SK-N-SH (cell line): ENCODE measurements around the gene CNTN4. TPM values are rescaled to one million over a fixed set of nuclear protein-coding genes. Genes with fewer than 3 reads are reported as not detected.

ENCODE experiments used
- CTCF ChIA-PET: fragments of 300-600, 350-600 bp; formaldehyde crosslinking; extraction: SDS; loops from one replicate; lab custom pipeline; 2021; lab: Yijun Ruan, JAX
- POLR2A ChIA-PET: fragments of 350-600 bp; sonication (Branson Sonifier 250); formaldehyde crosslinking; extraction: SDS; loops from one replicate; lab custom pipeline; 2020; ENCODE audit warnings: antibody characterized with exemption, inconsistent platforms; lab: Yijun Ruan, JAX
- DNase-seq: peaks from one replicate; pipeline ENCODE4 v3.0.0; 2012
- H2AFZ ChIP-seq: fragments of 200-600 bp; sonication (generic); 2 replicates; pipeline ENCODE4 v1.8.1; 2016; ENCODE audit warnings: antibody characterized with exemption, mild to moderate bottlenecking, low read depth
- H3F3A ChIP-seq: fragments of 200-600 bp; sonication (generic); replicated peaks from 2 replicates; pipeline ENCODE3; 2016; ENCODE audit warnings: antibody characterized with exemption, mild to moderate bottlenecking; ENCODE audit not compliant: insufficient read depth
- H3K27ac ChIP-seq, 2 experiments: fragments of 200-500 bp in 1 of 2; fragments of 200-600 bp in 1 of 2; sonication (Bioruptor generic) in 1 of 2; sonication (generic), shearing (Covaris generic) in 1 of 2; 2 replicates each; pipeline versions ENCODE4 v1.5.1 to v1.6.1; 2014 to 2016; ENCODE audit warnings: low read depth in 2 of 2, inconsistent platforms in 1 of 2, low read length in 1 of 2, mild to moderate bottlenecking in 1 of 2, mixed read lengths in 1 of 2
- H3K27me3 ChIP-seq: fragments of 200-600 bp; sonication (generic), shearing (Covaris generic); 2 replicates; pipeline ENCODE4 v1.6.1; 2016; ENCODE audit warnings: mixed run types; ENCODE audit not compliant: insufficient read depth
- H3K36me3 ChIP-seq, 2 experiments: fragments of 200-500 bp in 1 of 2; fragments of 200-600 bp in 1 of 2; sonication (Bioruptor generic) in 1 of 2; sonication (generic) in 1 of 2; replicated peaks in 1 of 2; 2 replicates each; pipeline versions ENCODE3 to v1.5.1; 2014 to 2016; ENCODE audit warnings: low read length in 1 of 2, mild to moderate bottlenecking in 1 of 2; ENCODE audit not compliant: insufficient read depth in 2 of 2, control insufficient read depth in 1 of 2
- H3K4me1 ChIP-seq, 2 experiments: fragments of 200-500 bp in 1 of 2; fragments of 200-600 bp in 1 of 2; sonication (Bioruptor generic) in 1 of 2; sonication (generic), shearing (Covaris generic) in 1 of 2; 2 replicates each; pipeline versions ENCODE4 v1.5.1 to v1.6.1; 2014 to 2016; ENCODE audit warnings: low read depth in 1 of 2, low read length in 1 of 2, mixed run types in 1 of 2; ENCODE audit not compliant: insufficient read depth in 2 of 2, control insufficient read depth in 1 of 2
- H3K4me2 ChIP-seq: fragments of 200-600 bp; sonication (generic), shearing (Covaris generic); 2 replicates; pipeline ENCODE4 v1.6.1; 2017; ENCODE audit warnings: mixed run types
- H3K4me3 ChIP-seq, 2 experiments: fragments of 200-500 bp in 1 of 2; fragments of 200-600 bp in 1 of 2; sonication (Bioruptor generic) in 1 of 2; sonication (generic), shearing (Covaris generic) in 1 of 2; 2 replicates each; pipeline versions ENCODE4 v1.5.1 to v1.8.1; 2014 to 2016; ENCODE audit warnings: low read depth in 2 of 2, inconsistent platforms in 1 of 2, low read length in 1 of 2, mild to moderate bottlenecking in 1 of 2, mixed read lengths in 1 of 2, moderate library complexity in 1 of 2
- H3K79me2 ChIP-seq: fragments of 200-600 bp; sonication (generic); 2 replicates; pipeline ENCODE4 v1.8.1; 2017; ENCODE audit warnings: mild to moderate bottlenecking; ENCODE audit not compliant: insufficient read depth
- H3K9ac ChIP-seq: fragments of 200-600 bp; sonication (generic); 2 replicates; pipeline ENCODE4 v1.6.1; 2017; ENCODE audit warnings: mixed run types
- H3K9me2 ChIP-seq: fragments of 200-600 bp; sonication (generic); 2 replicates; pipeline ENCODE4 v1.6.1; 2017; ENCODE audit warnings: mixed run types
- H3K9me3 ChIP-seq: fragments of 200-600 bp; sonication (generic); 2 replicates; pipeline ENCODE4 v1.6.1; 2017; ENCODE audit warnings: mixed run types, mild to moderate bottlenecking, moderate library complexity
- H4K20me1 ChIP-seq: fragments of 200-600 bp; sonication (generic); 2 replicates; pipeline ENCODE4 v1.6.1; 2017; ENCODE audit warnings: mild to moderate bottlenecking, mixed run types; ENCODE audit not compliant: insufficient read depth
- CHD2 ChIP-seq: fragments of 150-350 bp; IDR thresholded peaks from 2 replicates; pipeline ENCODE4 v1.6.1; 2018; ENCODE audit warnings: low read length; ENCODE audit not compliant: partially characterized antibody
- CTCF ChIP-seq: fragments of 200-600 bp; sonication (generic); IDR thresholded peaks from 2 replicates; pipeline ENCODE4 v1.6.1; 2017; ENCODE audit warnings: antibody characterized with exemption, mild to moderate bottlenecking, moderate library complexity
- ELF1 ChIP-seq: IDR thresholded peaks from 2 replicates; pipeline ENCODE4 v1.4.0; 2012
- EP300 ChIP-seq, 2 experiments: IDR thresholded peaks; 2 replicates each; pipeline versions ENCODE4 v1.4.0 to v1.6.1; 2012; ENCODE audit warnings: borderline replicate concordance in 1 of 2, low read depth in 1 of 2, low read length in 1 of 2
- EZH2phosphoT487 ChIP-seq: fragments of 200-600 bp; sonication (generic); IDR thresholded peaks from 2 replicates; pipeline ENCODE4 v1.6.1; 2017; ENCODE audit warnings: low read depth, mixed run types, mild to moderate bottlenecking, antibody characterized with exemption, moderate library complexity, borderline replicate concordance
- FOXJ3 ChIP-seq: sonication (generic); formaldehyde crosslinking; IDR thresholded peaks from 2 replicates; pipeline ENCODE4 v1.5.1; 2020; ENCODE audit warnings: mild to moderate bottlenecking, missing genetic modification reagents
- FOXM1 ChIP-seq: IDR thresholded peaks from 2 replicates; pipeline ENCODE4 v1.4.0; 2012; ENCODE audit warnings: low read depth, mild to moderate bottlenecking
- GABPA ChIP-seq: IDR thresholded peaks from 2 replicates; pipeline ENCODE4 v1.4.0; 2012; ENCODE audit warnings: low read depth, mild to moderate bottlenecking
- IRF3 ChIP-seq: fragments of 150-350 bp; IDR thresholded peaks from 2 replicates; pipeline ENCODE4 v1.6.1; 2016; ENCODE audit warnings: mild to moderate bottlenecking, low read depth, low read length
- JUND ChIP-seq: IDR thresholded peaks from 2 replicates; pipeline ENCODE4 v1.4.0; 2012
- MEF2A ChIP-seq: IDR thresholded peaks from 2 replicates; pipeline ENCODE4 v1.4.0; 2012; ENCODE audit warnings: low read depth, borderline replicate concordance
- NFIC ChIP-seq: IDR thresholded peaks from 2 replicates; pipeline ENCODE4 v1.4.0; 2012; ENCODE audit warnings: borderline replicate concordance
- POLR2AphosphoS5 ChIP-seq: IDR thresholded peaks from 2 replicates; pipeline ENCODE4 v1.6.1; 2012; ENCODE audit warnings: low read depth, low read length
- RCOR1 ChIP-seq: fragments of 150-350 bp; IDR thresholded peaks from 2 replicates; pipeline ENCODE4 v1.6.1; 2017; ENCODE audit warnings: antibody characterized with exemption, low read length
- RFX5 ChIP-seq: IDR thresholded peaks from 2 replicates; pipeline ENCODE4 v1.6.1; 2012; ENCODE audit warnings: mild to moderate bottlenecking, improper control_type of control experiment, low read length
- TAF1 ChIP-seq: IDR thresholded peaks from 2 replicates; pipeline ENCODE4 v1.6.1; 2012; ENCODE audit warnings: low read depth, mild to moderate bottlenecking, low read length, moderate library complexity, borderline replicate concordance
- USF1 ChIP-seq: IDR thresholded peaks from 2 replicates; pipeline ENCODE4 v1.4.0; 2012; ENCODE audit warnings: low read depth, borderline replicate concordance
- USF2 ChIP-seq: fragments of 150-350 bp; IDR thresholded peaks from 2 replicates; pipeline ENCODE4 v1.6.1; 2017; ENCODE audit warnings: antibody characterized with exemption, low read length, low read depth, borderline replicate concordance
- YY1 ChIP-seq: IDR thresholded peaks from 2 replicates; pipeline ENCODE4 v1.4.0; 2012; ENCODE audit warnings: low read depth, mild to moderate bottlenecking
- ZBTB33 ChIP-seq: IDR thresholded peaks from 2 replicates; pipeline ENCODE4 v1.4.0; 2012; ENCODE audit warnings: low read depth, borderline replicate concordance
- WGBS: methylation state at CpG from one replicate; pipeline ENCODE4 v1.1.6; 2017; ENCODE audit warnings: low lambda C conversion rate; 5-methylcytosine and 5-hydroxymethylcytosine counted together
- polyA plus RNA-seq, 3 experiments: library from polyadenylated mRNA; depleted of rRNA; stranded (reverse); fragments of >200 nt; gene quantifications; 2 replicates each; pipeline ENCODE4 v1.2.3, GENCODE V29; 2012

The CNTN4 gene
- polyA plus RNA-seq, 1 of the 3 experiments (the other 2 are of a cell fraction), result 0.12 TPM

- TF ChIP-seq POLR2AphosphoS5 (no peak), EZH2phosphoT487 (no peak), USF1 (no peak), MEF2A (no peak), GABPA (no peak), ZBTB33 (no peak), ELF1 (no peak), FOXM1 (no peak), CHD2 (no peak), YY1 (no peak), USF2 (no peak), IRF3 (no peak), RCOR1 (no peak), NFIC (no peak)
- H3K36me3 ChIP-seq, result no peaks in the 10 kb centered on the region
- H3K27me3 ChIP-seq, result no peaks in the 10 kb centered on the region
- no peak for DNase-seq
- no peaks in the 10 kb centered on the region for H3K79me2 ChIP-seq
- H3K9me2 ChIP-seq, result no peaks in the 10 kb centered on the region
- H4K20me1 ChIP-seq, result no peaks in the 10 kb centered on the region
- no peaks in the 10 kb centered on the region for H3K4me1 ChIP-seq
- H2AFZ ChIP-seq, result no peak overlapping the region
- no peak overlapping the region for H3K4me2 ChIP-seq
- WGBS, result 7% methylated on average over 2 of the region's 2 CpGs
- no peaks in the 10 kb centered on the region for H3K9me3 ChIP-seq
- no peak overlapping the region for H3K9ac ChIP-seq
- no peaks in the 10 kb centered on the region for H3F3A ChIP-seq
- H3K4me3 ChIP-seq, result no peak overlapping the region
- H3K27ac ChIP-seq, result no peak overlapping the region
- POLR2A ChIA-PET, result no interaction called here
- CTCF ChIA-PET, result no interaction called here
Observed at GRCh38 chr3:2635511-2635910, 536.8 kb downstream of the CNTN4 start.

GRCh38 chr3:2643606-2644005 lies 544.9 kb downstream of the CNTN4 start:
- Histone ChIP-seq H3F3A (no peaks in the 10 kb centered on the region), H3K79me2 (no peaks in the 10 kb centered on the region), H3K4me2 (no peak overlapping the region), H4K20me1 (no peaks in the 10 kb centered on the region), H3K36me3 (no peaks in the 10 kb centered on the region), H3K9me3 (no peaks in the 10 kb centered on the region), H3K9ac (no peak overlapping the region), H3K4me1 (no peaks in the 10 kb centered on the region), H3K27me3 (no peaks in the 10 kb centered on the region), H3K9me2 (no peaks in the 10 kb centered on the region), H3K4me3 (no peak overlapping the region), H2AFZ (no peak overlapping the region), H3K27ac (no peak overlapping the region)
- no peak for DNase-seq
- 29% methylated on average over 3 of the region's 3 CpGs for WGBS
- POLR2A ChIA-PET, result no interaction called here
- CTCF ChIA-PET, result interaction anchor here (0.8 kb wide), 1 partner anchor 10 kb away, joined by 3 read pairs; no protein-coding TSS in a partner anchor
- no peak for TF ChIP-seq RFX5
- TF ChIP-seq JUND, result no peak
- TF ChIP-seq USF1, result no peak
- no peak for TF ChIP-seq TAF1
- TF ChIP-seq ELF1, result no peak
- no peak for TF ChIP-seq EP300 (IDR thresholded peaks at IDR 0.05; ENCODE audit: borderline replicate concordance in 1 of 2, low read depth in 1 of 2, low read length in 1 of 2)
- no peak for TF ChIP-seq CTCF
- TF ChIP-seq IRF3, result no peak
- TF ChIP-seq RCOR1, result no peak
- no peak for TF ChIP-seq FOXJ3 (CRISPR knock-in tag)
